ENCODE measurements around the gene PEX13.

DNA sequence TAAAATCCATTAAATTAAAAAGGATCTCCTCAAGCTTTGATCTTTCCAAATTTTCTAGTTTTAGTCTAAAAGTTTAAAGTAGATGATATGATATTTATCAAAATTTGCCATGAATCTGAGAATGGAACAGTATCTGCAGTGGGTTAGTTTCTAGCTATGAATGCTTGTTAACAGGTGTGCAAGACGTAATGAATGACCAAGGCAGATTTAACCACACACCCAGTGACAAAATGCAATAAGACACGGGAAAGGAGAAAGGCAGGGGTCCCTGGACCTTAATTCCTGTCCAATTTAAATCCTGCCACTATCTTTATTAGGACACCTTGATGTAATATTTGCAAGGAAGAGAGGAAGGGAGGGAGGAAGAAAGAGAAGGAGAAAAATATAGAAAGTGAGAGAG, 30.5 kb upstream of the PEX13 start:
- TF ChIP-seq POLR2A (IDR thresholded peaks at IDR 0.05; ENCODE audit: low read length) = no peak
- TF ChIP-seq GATA1 (IDR thresholded peaks at IDR 0.05; ENCODE audit: low read depth, low read length) = no peak

Measured in erythroblast (primary cell).